IMR-90 (cell line): ENCODE measurements around the gene CADM4. TPM values are rescaled to one million over a fixed set of nuclear protein-coding genes. Genes with fewer than 3 reads are reported as not detected.

Experiments
- ATAC-seq: fragments of 200-7000 bp; cut with Tn5 transposase; 2 replicates; pipeline ENCODE4 v1.9.1; 2020; ENCODE audit warnings: low read depth, mild to moderate bottlenecking, moderate library complexity
- BruUV-seq: library from RNA; stranded (reverse); fragments of 400-500 nt; replicated peaks from 2 replicates; lab custom pipeline; 2021; lab: Mats Ljungman, UMichigan
- CTCF ChIA-PET: fragments of 300-600 bp; formaldehyde crosslinking; extraction: SDS; loops from one replicate; lab custom pipeline; 2021; ENCODE audit warnings: antibody characterized with exemption; lab: Yijun Ruan, JAX
- POLR2A ChIA-PET: fragments of 300-600 bp; sonication (Branson Sonifier 250); formaldehyde crosslinking; loops from one replicate; lab custom pipeline; 2022; ENCODE audit warnings: antibody characterized with exemption; ENCODE audit not compliant: unreplicated experiment; lab: Charles Lee
- DNase-seq: peaks from one replicate; pipeline ENCODE4 v3.0.0; 2013
- H2AFZ ChIP-seq: replicated peaks from 2 replicates; pipeline ENCODE3; 2013; ENCODE audit warnings: low read length, mild to moderate bottlenecking; ENCODE audit not compliant: poor library complexity
- H2AK5ac ChIP-seq: 2 replicates; pipeline ENCODE4 v1.6.1; 2013; ENCODE audit warnings: low read depth, low read length, inconsistent platforms
- H2AK9ac ChIP-seq: replicated peaks from 2 replicates; pipeline ENCODE3; 2013; ENCODE audit warnings: mild to moderate bottlenecking, low read depth, low read length, moderate library complexity; ENCODE audit not compliant: poor library complexity
- H2BK120ac ChIP-seq: 2 replicates; pipeline ENCODE4 v1.6.1; 2013; ENCODE audit warnings: low read depth, low read length, inconsistent platforms
- H2BK15ac ChIP-seq: 3 replicates; pipeline ENCODE4 v1.6.1; 2013; ENCODE audit warnings: low read depth, low read length, inconsistent platforms
- H2BK20ac ChIP-seq: 2 replicates; pipeline ENCODE4 v1.6.1; 2013; ENCODE audit warnings: low read depth, mild to moderate bottlenecking, inconsistent platforms, low read length, moderate library complexity
- H2BK5ac ChIP-seq: 2 replicates; pipeline ENCODE4 v1.6.1; 2013; ENCODE audit warnings: mild to moderate bottlenecking, low read depth, low read length, inconsistent platforms; ENCODE audit not compliant: poor library complexity, severe bottlenecking
- H3K14ac ChIP-seq: replicated peaks from 2 replicates; pipeline ENCODE4 v1.6.1; 2013; ENCODE audit warnings: low read depth, low read length, inconsistent platforms
- H3K18ac ChIP-seq: 2 replicates; pipeline ENCODE4 v1.6.1; 2013; ENCODE audit warnings: low read depth, low read length, control low read depth
- H3K23ac ChIP-seq: 2 replicates; pipeline ENCODE4 v1.6.1; 2013; ENCODE audit warnings: low read depth, low read length, inconsistent platforms
- H3K27ac ChIP-seq: 2 replicates; pipeline ENCODE4 v1.5.1; 2013; ENCODE audit warnings: mild to moderate bottlenecking, control low read depth, low read length; ENCODE audit not compliant: insufficient read depth
- H3K27me3 ChIP-seq: 2 replicates; pipeline ENCODE4 v1.6.1; 2013; ENCODE audit warnings: low read length; ENCODE audit not compliant: control insufficient read depth, insufficient read depth
- H3K36me3 ChIP-seq: 2 replicates; pipeline ENCODE4 v1.6.1; 2013; ENCODE audit warnings: low read length, mixed read lengths; ENCODE audit not compliant: control insufficient read depth, insufficient read depth
- H3K4ac ChIP-seq: 2 replicates; pipeline ENCODE4 v1.6.1; 2013; ENCODE audit warnings: low read depth, low read length, inconsistent platforms
- H3K4me1 ChIP-seq: 2 replicates; pipeline ENCODE4 v1.6.1; 2013; ENCODE audit warnings: low read length, mixed read lengths; ENCODE audit not compliant: control insufficient read depth, insufficient read depth
- H3K4me2 ChIP-seq: 2 replicates; pipeline ENCODE4 v1.6.1; 2013; ENCODE audit warnings: low read depth, mild to moderate bottlenecking, control low read depth, low read length, moderate library complexity
- H3K4me3 ChIP-seq: 2 replicates; pipeline ENCODE4 v1.5.1; 2013; ENCODE audit warnings: low read depth, mild to moderate bottlenecking, control low read depth, low read length, moderate library complexity; ENCODE audit not compliant: insufficient read depth
- H3K56ac ChIP-seq: 2 replicates; pipeline ENCODE4 v1.6.1; 2013; ENCODE audit warnings: low read length, inconsistent platforms; ENCODE audit not compliant: insufficient read depth; ENCODE audit errors: extremely low read depth
- H3K79me1 ChIP-seq, 2 experiments: 2 replicates each; pipeline ENCODE4 v1.6.1; 2013; ENCODE audit warnings: low read length in 2 of 2, inconsistent platforms in 1 of 2, low read depth in 1 of 2
- H3K9ac ChIP-seq: 2 replicates; pipeline ENCODE4 v1.6.1; 2013; ENCODE audit warnings: low read depth, low read length, control low read depth
- H3K9me1 ChIP-seq: 2 replicates; pipeline ENCODE4 v1.6.1; 2013; ENCODE audit warnings: low read length, inconsistent platforms; ENCODE audit not compliant: insufficient read depth
- H3K9me3 ChIP-seq: 2 replicates; pipeline ENCODE4 v1.6.1; 2013; ENCODE audit warnings: low read length; ENCODE audit not compliant: control insufficient read depth, insufficient read depth
- H4K20me1 ChIP-seq: 2 replicates; pipeline ENCODE4 v1.6.1; 2013; ENCODE audit warnings: low read length, inconsistent platforms; ENCODE audit not compliant: insufficient read depth
- H4K5ac ChIP-seq: 2 replicates; pipeline ENCODE4 v1.6.1; 2013; ENCODE audit warnings: mild to moderate bottlenecking, low read depth, low read length, control low read depth
- H4K8ac ChIP-seq, 2 experiments: 2 replicates each; pipeline ENCODE4 v1.6.1; 2013; ENCODE audit warnings: low read depth in 2 of 2, low read length in 2 of 2, control low read depth in 1 of 2, inconsistent platforms in 1 of 2
- H4K91ac ChIP-seq: 2 replicates; pipeline ENCODE4 v1.6.1; 2013; ENCODE audit warnings: low read depth, low read length, inconsistent platforms; ENCODE audit not compliant: insufficient read depth
- BHLHE40 ChIP-seq: fragments of 150-350 bp; IDR thresholded peaks from 2 replicates; pipeline ENCODE4 v1.6.1; 2016; ENCODE audit warnings: mild to moderate bottlenecking, low read depth, low read length
- FOS ChIP-seq: fragments of 150-350 bp; IDR thresholded peaks from 2 replicates; pipeline ENCODE4 v1.6.1; 2016; ENCODE audit warnings: low read depth, low read length
- MAFK ChIP-seq: IDR thresholded peaks from 2 replicates; pipeline ENCODE4 v1.6.1; 2012; ENCODE audit warnings: low read depth, low read length, improper control_type of control experiment
- RFX5 ChIP-seq: IDR thresholded peaks from 2 replicates; pipeline ENCODE4 v1.8.0; 2012; ENCODE audit warnings: low read depth, mild to moderate bottlenecking, low read length, moderate library complexity
- WGBS, 2 experiments: methylation state at CpG; one replicate each; pipeline versions ENCODE4 v1.1.5 to v1.1.7; 2013; ENCODE audit warnings: missing lambda C conversion rate in 2 of 2; ENCODE audit not compliant: insufficient read length in 1 of 2; ENCODE audit errors: extremely low coverage in 2 of 2; 5-methylcytosine and 5-hydroxymethylcytosine counted together
- dilution Hi-C: fragments of 300-500 bp; cut with HindIII; formaldehyde crosslinking; loops from one replicate; pipeline ENCODE4 v1.14.3; 2018; ENCODE audit warnings: low sequenced_read_pairs; ENCODE audit not compliant: unreplicated experiment
- in situ Hi-C: fragments of 300-500 bp; cut with MboI; formaldehyde crosslinking; loops from 3 replicates; pipeline ENCODE4 v1.14.3; 2019; ENCODE audit warnings: low sequenced_read_pairs, inconsistent platforms, mixed read lengths
- intact Hi-C: fragments of 100-400 bp; cut with micrococcal nuclease; formaldehyde crosslinking; loops from 2 replicates; pipeline ENCODE4 v1.10.0; 2022
- polyA plus RNA-seq, 3 experiments: library from polyadenylated mRNA; depleted of rRNA; stranded (reverse); fragments of >200 nt; gene quantifications; 2 replicates each; pipeline ENCODE4 v1.2.3, GENCODE V29; 2012; ENCODE audit warnings: low replicate concordance in 1 of 3
- total RNA-seq: library from RNA; depleted of rRNA; stranded (reverse); fragments of >200 nt; gene quantifications from 2 replicates; pipeline ENCODE4 v1.2.3, GENCODE V29; 2012

CADM4 gene
- total and polyA plus RNA-seq, 2 of the 4 experiments (the other 2 are of a cell fraction), result 2.0 to 4.9 TPM

- Histone ChIP-seq H2BK15ac (no peak overlapping the region), H2BK20ac (no peak overlapping the region), H3K23ac (no peak overlapping the region), H3K36me3 (no peaks in the 10 kb centered on the region), H4K91ac (no peak overlapping the region), H4K20me1 (no peaks in the 10 kb centered on the region), H3K18ac (no peak overlapping the region), H3K27ac (no peak overlapping the region), H3K27me3 (peaks cover 30% of the 10 kb centered on the region), H2AK9ac (peak overlapping the region; percentile 74), H4K5ac (peak overlapping the region; percentile 35; the same call in 1 of the 2 replicates), H3K9me1 (no peaks in the 10 kb centered on the region), H3K4ac (no peak overlapping the region), H3K4me1 (peaks cover 5% of the 10 kb centered on the region; the same call in 1 of the 2 replicates), H3K14ac (no peak overlapping the region), H2BK5ac (no peak overlapping the region), H2AK5ac (no peak overlapping the region; the same call in 1 of the 2 replicates), H3K79me1 (no peaks in the 10 kb centered on the region), H4K8ac (peak overlapping the region; percentile 2 to 78; a peak in 2 of 4 replicates), H3K9me3 (no peaks in the 10 kb centered on the region), H3K56ac (no peak overlapping the region), H3K4me3 (no peak overlapping the region), H3K4me2 (peak overlapping the region; percentile 55; the same call in 1 of the 2 replicates), H2AFZ (peak overlapping the region; percentile 73), H2BK120ac (no peak overlapping the region; the same call in 1 of the 2 replicates), H3K9ac (no peak overlapping the region)
- DNase-seq (no peak), ATAC-seq (peak; percentile 43)
- intact Hi-C loops, result no loop called here
- 22% methylated on average over 6 of the region's 17 CpGs; no CpG with 5 or more reads in 1 of the 2 experiments for WGBS, 2 experiments
- in situ Hi-C loops, result no loop called here
- BruUV-seq, result no TSS peak
- ChIA-PET POLR2A (no interaction called here), CTCF (no interaction called here)
- dilution Hi-C loops, result no loop called here
- TF ChIP-seq RFX5 (no peak), FOS (no peak), MAFK (peak; percentile 75), BHLHE40 (no peak)
These were observed 4.6 kb downstream of the CADM4 start for GRCh38 chr19:43634872-43635560.
